CD1c-positive myeloid dendritic cell (primary cell): ENCODE results near the gene TBX3.
"Not testable (repeated sequence)": the region's sequence is repeated elsewhere in the genome, so short reads cannot be mapped to it uniquely, and the experiment has no call there.

ENCODE experiments used
- DNase-seq: peaks from one replicate; pipeline ENCODE4 v3.0.0-alpha.2; 2016; ENCODE audit errors: extremely low spot score

TBX3 gene

DNA sequence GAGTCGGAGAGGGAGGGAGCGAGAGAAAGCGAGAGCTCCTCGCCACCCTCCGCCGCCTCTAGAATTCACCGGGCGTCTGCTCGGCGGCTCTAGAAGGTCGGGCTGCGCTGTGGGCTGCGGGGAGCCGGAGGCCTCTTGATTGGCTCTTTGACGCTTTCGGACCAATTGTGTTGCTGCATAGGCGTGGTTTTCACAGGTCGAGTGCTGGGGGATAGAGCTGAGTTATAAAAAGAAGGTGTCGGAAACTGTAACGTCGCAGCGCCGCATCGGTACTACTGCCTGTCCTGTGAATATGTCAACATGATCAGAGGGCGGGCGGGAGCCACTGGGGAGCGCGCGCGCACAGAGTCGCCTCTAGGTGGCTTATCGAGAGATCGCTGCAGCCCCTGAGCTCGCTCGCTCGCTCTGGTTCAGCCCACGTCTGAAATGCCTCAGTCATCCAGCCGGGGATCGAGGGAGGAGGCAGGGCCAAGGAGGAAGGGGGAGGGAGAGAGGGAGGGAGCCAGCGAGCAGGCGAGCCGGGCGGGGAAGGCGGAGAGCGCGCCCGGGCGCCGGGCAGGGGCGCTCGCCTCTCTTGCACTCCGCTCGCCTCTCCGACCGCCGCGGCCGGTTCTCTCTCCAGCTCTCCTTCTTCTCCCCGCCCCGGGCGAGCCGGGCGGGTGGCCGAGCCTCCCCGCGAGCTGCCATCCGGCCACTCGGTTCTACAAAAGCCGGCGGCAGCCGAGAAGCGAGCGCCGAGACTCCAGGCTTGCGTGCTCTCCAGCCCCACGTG lies at the start of gene TBX3:
TBX3 (minus strand) TSS at position 78 of the 772 bp plus-strand sequence. CDS start 975 bp downstream, outside the sequence.
- DNase-seq: peak; percentile 38

DNA sequence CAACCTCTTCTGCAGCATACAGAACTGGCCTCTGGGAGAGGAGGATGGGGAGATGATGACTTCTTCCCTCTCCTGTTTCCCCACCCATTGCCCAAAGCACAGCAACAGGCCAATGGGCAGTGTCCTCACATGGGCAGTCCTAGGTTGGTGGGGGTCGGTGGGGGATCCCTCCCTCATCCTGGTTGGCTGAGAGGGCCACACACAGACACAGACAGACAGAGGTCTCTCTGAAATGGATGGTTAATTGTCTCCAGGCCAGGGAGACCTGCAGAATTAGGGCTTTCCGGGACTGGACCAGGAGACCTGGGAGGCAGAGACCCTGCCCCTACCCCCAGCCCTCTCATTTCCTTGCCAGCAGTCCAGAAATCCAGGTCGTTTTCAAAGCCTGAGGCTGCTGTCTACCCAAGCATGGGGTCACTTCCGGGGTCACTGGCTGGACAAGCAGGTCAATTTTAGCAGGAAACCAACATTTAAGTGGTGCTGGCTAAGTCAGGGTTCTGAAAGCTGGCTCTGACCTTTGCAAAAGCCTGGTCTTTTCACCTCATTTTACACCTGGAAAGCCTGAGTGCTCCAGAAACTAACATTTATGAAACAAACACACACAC lies 48.6 kb upstream of the TBX3 start:
- no peak for DNase-seq

- DNase-seq: no peak
These were observed 45.8 kb upstream of the TBX3 start for GRCh38 chr12:114729731-114730130.

DNA sequence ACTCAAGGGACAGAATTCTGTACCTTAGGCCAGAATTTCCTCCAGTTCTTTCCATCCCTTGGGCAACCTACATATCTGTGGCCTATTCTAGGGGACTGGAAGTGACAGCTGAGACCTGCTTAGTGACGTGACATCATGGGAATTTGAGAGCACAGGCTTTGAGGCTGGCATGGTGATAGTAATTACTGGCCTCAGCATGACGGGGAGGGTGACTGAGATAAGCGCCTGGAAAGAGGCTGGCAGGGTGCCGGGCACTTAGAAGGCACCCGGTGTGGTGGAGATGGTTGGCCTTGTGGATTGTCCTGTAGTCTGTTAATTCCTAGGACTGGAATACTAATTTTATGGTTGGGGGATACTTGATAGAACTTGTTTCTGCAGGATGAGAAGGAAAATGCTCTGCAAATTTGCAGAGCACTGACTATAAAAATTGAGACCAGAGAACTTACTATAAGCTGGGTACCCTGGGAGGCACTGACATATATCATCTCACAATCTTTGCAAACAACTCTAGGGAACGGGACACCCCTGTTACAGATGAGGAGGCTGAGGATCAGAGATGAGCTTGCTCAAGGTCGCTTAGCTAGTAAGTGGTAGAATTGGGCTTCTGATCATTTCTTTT lies 42.2 kb upstream of the TBX3 start:
- no peak for DNase-seq

- DNase-seq: not testable (repeated sequence)
These were observed 38.2 kb upstream of the TBX3 start for GRCh38 chr12:114722176-114722575.

- no peak for DNase-seq
These were observed 37.3 kb upstream of the TBX3 start for GRCh38 chr12:114721266-114721665.

DNA sequence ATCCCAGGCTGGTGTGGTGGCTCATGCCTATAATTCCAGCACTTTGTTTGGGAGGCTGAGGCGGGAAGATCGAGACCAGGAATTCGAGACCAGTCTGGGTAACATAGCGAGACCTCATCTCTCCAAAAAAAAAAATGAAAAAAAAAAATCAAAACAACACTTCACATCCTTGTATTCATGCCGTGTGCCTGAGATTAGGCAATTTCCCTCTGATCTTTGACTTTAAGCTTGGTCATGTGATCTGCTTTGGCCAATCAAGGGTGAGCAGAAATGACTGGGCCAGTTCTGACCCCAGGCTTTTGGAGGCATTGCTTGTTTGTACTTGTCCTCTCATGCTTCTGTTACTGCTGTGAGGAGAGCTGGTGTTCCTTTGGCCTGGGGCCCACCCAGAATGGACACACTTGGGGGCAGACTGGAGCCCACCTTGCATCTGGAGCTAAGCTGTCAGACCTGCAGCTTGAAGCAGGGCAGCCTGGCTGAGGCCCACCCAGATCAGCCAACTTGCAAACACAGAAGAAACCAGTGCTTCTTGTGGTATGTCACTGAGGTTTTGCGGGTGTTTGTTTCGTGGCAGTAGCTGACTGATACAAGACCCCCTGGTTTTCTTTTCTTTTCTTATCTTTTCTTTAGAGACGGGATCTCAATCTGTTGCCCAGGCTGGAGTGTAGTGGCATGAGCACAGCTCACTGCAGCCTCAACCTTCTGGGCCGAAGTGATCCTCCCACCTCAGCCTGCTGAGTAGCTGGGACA lies 29.7 kb upstream of the TBX3 start:
- DNase-seq: no peak

- no peak for DNase-seq
These were observed 27.7 kb upstream of the TBX3 start for GRCh38 chr12:114711689-114712152.

GRCh38 chr12:114710151-114710550 lies 26.2 kb upstream of the TBX3 start:
- no peak for DNase-seq

- no peak for DNase-seq
These were observed 25.1 kb upstream of the TBX3 start for GRCh38 chr12:114709112-114709511.

GRCh38 chr12:114708598-114708997 lies 24.6 kb upstream of the TBX3 start:
- DNase-seq: not testable (repeated sequence)

GRCh38 chr12:114704096-114704495 lies 20.1 kb upstream of the TBX3 start:
- DNase-seq: no peak

DNA sequence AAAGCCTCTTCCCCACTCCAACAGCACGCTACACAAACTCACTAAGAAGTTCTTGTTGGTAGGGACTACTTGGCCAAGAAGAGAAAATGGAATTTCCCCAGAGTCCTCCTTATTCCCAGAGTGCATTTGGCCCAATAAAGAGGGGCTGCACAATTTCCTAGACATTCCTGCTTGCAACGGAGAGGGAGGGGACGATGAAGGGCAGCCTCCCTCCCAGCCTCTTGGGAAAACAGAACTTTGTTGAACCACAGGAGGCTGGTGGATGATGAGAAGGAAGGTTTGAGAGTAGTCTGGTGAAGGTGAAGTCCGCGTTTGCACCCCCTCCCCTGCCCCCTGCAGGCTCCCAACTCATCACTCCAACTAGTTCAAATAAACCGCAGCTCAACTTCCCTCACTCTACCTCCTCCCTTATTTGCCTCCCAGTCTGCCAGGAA lies 19.1 kb upstream of the TBX3 start:
- no peak for DNase-seq

DNA sequence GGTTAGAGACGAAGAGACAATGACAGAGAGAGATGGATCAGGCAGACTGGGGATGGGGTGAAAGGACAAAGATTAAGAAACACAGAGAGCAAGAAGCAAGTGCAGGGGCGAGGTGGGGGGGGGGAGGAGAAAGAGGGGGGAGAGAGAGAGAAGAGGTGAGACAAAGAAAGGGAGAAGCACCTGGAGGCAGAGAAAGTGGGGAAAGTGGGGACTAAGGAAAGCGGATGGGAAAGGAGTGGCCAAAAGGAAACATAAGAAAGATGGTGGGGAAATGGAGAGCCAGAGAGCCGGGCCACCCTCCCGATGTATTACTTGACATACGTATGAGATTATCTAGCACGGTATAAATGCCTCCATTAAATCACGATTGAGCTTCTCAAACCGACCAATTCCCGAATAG lies 18.5 kb upstream of the TBX3 start:
- DNase-seq: no peak

DNA sequence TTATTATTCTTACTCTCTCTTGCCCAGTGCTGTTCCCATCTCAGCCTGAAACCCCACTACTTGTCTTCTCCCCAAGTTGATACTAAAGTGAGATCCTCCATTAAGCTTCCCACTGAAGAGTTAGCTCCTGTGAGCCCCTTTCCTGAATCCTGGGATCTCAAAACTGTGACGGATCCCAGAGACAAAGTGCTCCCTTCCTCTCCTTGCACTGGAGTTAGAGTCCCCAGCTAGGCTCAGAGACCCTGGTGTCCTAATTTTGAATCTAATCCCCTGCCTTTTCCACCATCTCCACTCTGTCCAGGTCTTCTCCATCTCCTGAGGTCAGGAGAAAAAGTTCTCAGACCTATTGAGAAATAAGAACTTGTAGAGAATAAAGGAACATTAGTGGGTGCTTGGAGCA lies 17.6 kb upstream of the TBX3 start:
- no peak for DNase-seq

- no peak for DNase-seq
These were observed 17.1 kb upstream of the TBX3 start for GRCh38 chr12:114701104-114701414.

GRCh38 chr12:114700392-114701103 lies 16.6 kb upstream of the TBX3 start:
- no peak for DNase-seq

DNA sequence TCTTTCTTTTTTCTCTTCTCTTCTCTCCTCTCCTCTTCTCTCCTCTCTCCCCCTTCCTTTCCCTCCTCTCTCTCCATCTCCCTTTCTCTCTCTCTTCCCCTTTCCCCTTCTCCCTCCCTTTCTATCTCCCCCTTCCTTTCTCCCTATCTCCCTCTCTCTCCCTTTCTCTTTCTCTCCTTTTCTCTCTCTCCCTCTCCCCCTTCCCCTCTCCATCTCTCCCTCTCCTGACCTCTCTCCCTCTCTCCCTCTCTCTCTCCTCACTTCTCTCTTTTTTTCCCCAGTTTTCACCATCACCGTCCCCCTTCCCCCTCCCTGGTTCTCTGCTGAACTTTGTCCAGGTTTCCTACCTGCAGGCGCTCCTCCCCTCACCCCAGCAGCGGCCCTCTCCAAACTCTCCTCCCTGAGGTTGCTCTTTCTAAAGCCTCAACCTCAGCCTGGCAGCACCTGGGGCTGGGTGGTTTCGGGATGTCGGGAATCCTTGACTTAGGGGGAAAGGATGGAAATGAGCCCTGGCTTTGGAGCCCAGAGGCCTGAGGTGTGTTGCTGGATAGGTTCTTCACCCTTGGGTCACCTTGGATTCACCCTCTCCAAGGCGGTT lies 14.7 kb upstream of the TBX3 start:
- DNase-seq: no peak

DNA sequence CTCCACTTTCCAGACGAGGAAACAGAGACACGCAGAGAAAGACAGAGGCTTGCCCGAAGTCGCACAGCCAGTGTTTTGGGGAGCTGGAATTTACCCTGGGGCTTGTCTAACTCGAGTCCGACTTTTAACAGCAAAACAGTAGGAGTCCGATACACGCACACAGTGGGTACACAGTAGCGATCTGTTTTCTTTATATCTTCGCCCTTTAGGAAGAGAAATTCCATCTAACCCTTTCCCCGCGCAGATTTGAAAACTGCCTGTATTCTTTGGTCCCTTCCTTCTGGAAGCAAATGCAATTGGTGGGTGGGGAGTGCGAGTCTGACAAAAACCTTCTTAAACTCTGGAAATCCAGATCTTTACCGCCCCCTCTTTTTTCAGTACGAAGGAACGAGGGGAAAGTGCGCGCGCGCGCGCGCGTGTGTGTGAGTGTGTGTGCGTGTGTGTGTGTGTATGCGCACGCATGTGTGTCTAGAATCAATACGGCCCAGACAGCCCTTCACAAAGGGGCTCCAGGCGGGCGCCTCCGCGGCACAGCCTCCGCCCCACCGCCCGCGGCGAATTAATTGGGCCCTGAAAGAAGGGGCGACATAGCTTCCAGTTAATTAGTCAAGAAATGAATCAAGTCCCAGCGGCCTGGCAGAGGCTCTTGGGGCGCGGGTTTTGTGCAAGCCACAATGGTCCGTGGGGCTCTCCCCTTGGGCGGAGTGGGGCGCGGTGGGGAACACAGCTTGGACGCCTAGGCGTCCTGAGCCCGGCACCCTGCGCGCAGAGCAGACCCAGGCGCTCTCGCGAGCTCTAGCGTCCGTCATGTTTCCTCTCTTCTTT lies 14.0 kb upstream of the TBX3 start:
- no peak for DNase-seq

DNA sequence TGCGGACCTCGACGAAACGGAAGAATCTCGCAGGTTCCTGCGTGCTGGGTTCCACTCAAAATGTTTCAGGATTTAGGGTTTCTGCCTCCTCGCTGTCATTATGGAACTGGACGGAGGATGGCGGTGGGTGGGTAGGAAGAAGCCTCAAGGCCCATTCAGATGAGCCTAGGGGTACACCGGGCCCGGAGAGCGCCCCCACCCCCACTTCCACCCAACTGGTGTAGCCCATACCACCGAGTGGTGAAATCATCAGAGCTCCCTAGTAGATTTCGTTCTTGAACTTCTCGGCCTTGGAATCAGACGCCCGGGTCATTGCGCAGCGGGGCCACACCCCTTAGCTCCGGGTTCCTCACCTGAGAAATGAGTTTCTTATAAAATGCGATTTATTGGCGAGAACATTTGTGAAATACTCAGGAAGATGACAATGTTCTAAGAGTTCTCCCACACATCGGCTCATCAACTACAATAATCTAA lies 13.3 kb upstream of the TBX3 start:
- no peak for DNase-seq
